CD14-positive monocyte (primary cell): ENCODE measurements around the gene PIK3R6. TPM values are rescaled to one million over a fixed set of nuclear protein-coding genes. Genes with fewer than 3 reads are reported as not detected.

Source experiments
- DNase-seq, 3 donors: peaks; one replicate each; pipeline ENCODE4 v3.0.0-alpha.2; 2011 to 2022
- H2AFZ ChIP-seq: 2 replicates; pipeline ENCODE4 v1.6.0; 2012; ENCODE audit warnings: mild to moderate bottlenecking, low read depth, low read length, inconsistent platforms; ENCODE audit not compliant: insufficient read depth, poor library complexity, severe bottlenecking
- H3K27ac ChIP-seq, 2 donors: 1 replicate in 1 of 2; 2 replicates in 1 of 2; pipeline ENCODE4 v1.5.1; 2012 to 2013; ENCODE audit warnings: low read length in 2 of 2, control low read depth in 1 of 2, inconsistent platforms in 1 of 2, low read depth in 1 of 2, mild to moderate bottlenecking in 1 of 2
- H3K27me3 ChIP-seq, 2 donors: one replicate each; pipeline versions ENCODE4 v1.6.0 to v1.6.1; 2011 to 2013; ENCODE audit warnings: low read length in 2 of 2; ENCODE audit not compliant: control insufficient read depth in 2 of 2, insufficient read depth in 2 of 2
- H3K36me3 ChIP-seq, 2 donors: replicated peaks in 1 of 2; 1 replicate in 1 of 2; 2 replicates in 1 of 2; pipeline versions ENCODE4 v1.5.1 to v1.6.1; 2012 to 2013; ENCODE audit warnings: low read length in 2 of 2, control low read depth in 1 of 2, inconsistent platforms in 1 of 2, mild to moderate bottlenecking in 1 of 2; ENCODE audit not compliant: insufficient read depth in 2 of 2, control insufficient read depth in 1 of 2
- H3K4me1 ChIP-seq, 2 donors: 1 replicate in 1 of 2; 2 replicates in 1 of 2; pipeline versions ENCODE4 v1.5.1 to v1.6.1; 2012 to 2013; ENCODE audit warnings: low read length in 2 of 2, control low read depth in 1 of 2, inconsistent platforms in 1 of 2, mild to moderate bottlenecking in 1 of 2, moderate library complexity in 1 of 2; ENCODE audit not compliant: insufficient read depth in 2 of 2, control insufficient read depth in 1 of 2
- H3K4me2 ChIP-seq: replicated peaks from 2 replicates; pipeline ENCODE3; 2012; ENCODE audit warnings: low read length, moderate library complexity, mild to moderate bottlenecking; ENCODE audit not compliant: poor library complexity, severe bottlenecking; ENCODE audit errors: extremely low read depth
- H3K4me3 ChIP-seq, 3 experiments: fragments of 200-600 bp in 1 of 3; sonication (generic) in 1 of 3; replicated peaks in 1 of 3; 1 replicate in 2 of 3; 2 replicates in 1 of 3; pipeline ENCODE4 v1.5.1; 2011 to 2013; ENCODE audit warnings: low read length in 3 of 3, mild to moderate bottlenecking in 3 of 3, control low read depth in 2 of 3, low read depth in 2 of 3, inconsistent platforms in 1 of 3, moderate library complexity in 1 of 3
- H3K79me2 ChIP-seq: 2 replicates; pipeline ENCODE4 v1.6.0; 2012; ENCODE audit warnings: mild to moderate bottlenecking, control low read depth, inconsistent platforms, low read length, moderate library complexity; ENCODE audit not compliant: insufficient read depth
- H3K9ac ChIP-seq: 2 replicates; pipeline ENCODE4 v1.6.0; 2017; ENCODE audit warnings: low read length, mild to moderate bottlenecking; ENCODE audit not compliant: insufficient read depth, poor library complexity, severe bottlenecking
- H3K9me3 ChIP-seq, 2 donors: replicated peaks in 1 of 2; 1 replicate in 1 of 2; 2 replicates in 1 of 2; pipeline versions ENCODE4 v1.5.1 to v1.6.1; 2012 to 2013; ENCODE audit warnings: low read length in 2 of 2, control low read depth in 1 of 2; ENCODE audit not compliant: control insufficient read depth in 1 of 2, insufficient read depth in 1 of 2
- H4K20me1 ChIP-seq: 2 replicates; pipeline ENCODE4 v1.6.0; 2012; ENCODE audit warnings: mild to moderate bottlenecking, low read length, control low read depth, moderate library complexity; ENCODE audit not compliant: insufficient read depth
- H3K27ac Mint-ChIP-seq, 7 donors: one replicate each; pipeline ENCODE4 v1.8.0; 2020; ENCODE audit warnings: mild to moderate bottlenecking in 7 of 7, mixed read lengths in 7 of 7, moderate library complexity in 6 of 7, inconsistent platforms in 2 of 7
- H3K27me3 Mint-ChIP-seq, 3 donors: one replicate each; pipeline ENCODE4 v1.8.0; 2021 to 2022; ENCODE audit warnings: low read depth in 3 of 3, mild to moderate bottlenecking in 3 of 3, mixed read lengths in 3 of 3, moderate library complexity in 3 of 3, inconsistent platforms in 1 of 3
- H3K36me3 Mint-ChIP-seq, 2 donors: one replicate each; pipeline ENCODE4 v1.8.0; 2020; ENCODE audit warnings: mixed read lengths in 2 of 2, inconsistent platforms in 1 of 2, mild to moderate bottlenecking in 1 of 2
- H3K4me1 Mint-ChIP-seq: one replicate; pipeline ENCODE4 v1.8.0; 2020; ENCODE audit warnings: mild to moderate bottlenecking, mixed read lengths
- H3K4me3 Mint-ChIP-seq, 2 donors: one replicate each; pipeline ENCODE4 v1.8.0; 2020; ENCODE audit warnings: mild to moderate bottlenecking in 2 of 2, mixed read lengths in 2 of 2, moderate library complexity in 1 of 2
- H3K9me3 Mint-ChIP-seq, 7 donors: one replicate each; pipeline ENCODE4 v1.8.0; 2020 to 2022; ENCODE audit warnings: mixed read lengths in 7 of 7, mild to moderate bottlenecking in 6 of 7, moderate library complexity in 6 of 7, inconsistent platforms in 2 of 7
- WGBS: methylation state at CpG from one replicate; pipeline ENCODE4 v1.1.5; 2013; ENCODE audit warnings: missing lambda C conversion rate; ENCODE audit not compliant: insufficient coverage; 5-methylcytosine and 5-hydroxymethylcytosine counted together
- intact Hi-C, 2 donors: fragments of 100-400 bp; cut with micrococcal nuclease; formaldehyde crosslinking; loops; one replicate each; pipeline versions ENCODE4 v1.15.0 to v1.15.1; 2023
- polyA plus RNA-seq, 3 donors: library from polyadenylated mRNA; depleted of rRNA in 1 of 3; unstranded in 2 of 3; stranded (reverse) in 1 of 3; fragments of 300-500 nt in 2 of 3; fragments of >200 nt in 1 of 3; fragmentation: Illumina TruSeq in 2 of 3; gene quantifications; 1 replicate in 2 of 3; 2 replicates in 1 of 3; pipeline ENCODE4 v1.2.3, GENCODE V29; 2012 to 2021
- TF ChIP-seq, protein P1 (sequence below): fragments of 200-600 bp; IDR thresholded peaks from one replicate; pipeline ENCODE4 v1.8.0; 2022; ENCODE audit warnings: antibody characterized with exemption, mild to moderate bottlenecking

The PIK3R6 gene
- polyA plus RNA-seq, 3 donors = 3.6 to 23.3 (median 5.8) TPM

DNA sequence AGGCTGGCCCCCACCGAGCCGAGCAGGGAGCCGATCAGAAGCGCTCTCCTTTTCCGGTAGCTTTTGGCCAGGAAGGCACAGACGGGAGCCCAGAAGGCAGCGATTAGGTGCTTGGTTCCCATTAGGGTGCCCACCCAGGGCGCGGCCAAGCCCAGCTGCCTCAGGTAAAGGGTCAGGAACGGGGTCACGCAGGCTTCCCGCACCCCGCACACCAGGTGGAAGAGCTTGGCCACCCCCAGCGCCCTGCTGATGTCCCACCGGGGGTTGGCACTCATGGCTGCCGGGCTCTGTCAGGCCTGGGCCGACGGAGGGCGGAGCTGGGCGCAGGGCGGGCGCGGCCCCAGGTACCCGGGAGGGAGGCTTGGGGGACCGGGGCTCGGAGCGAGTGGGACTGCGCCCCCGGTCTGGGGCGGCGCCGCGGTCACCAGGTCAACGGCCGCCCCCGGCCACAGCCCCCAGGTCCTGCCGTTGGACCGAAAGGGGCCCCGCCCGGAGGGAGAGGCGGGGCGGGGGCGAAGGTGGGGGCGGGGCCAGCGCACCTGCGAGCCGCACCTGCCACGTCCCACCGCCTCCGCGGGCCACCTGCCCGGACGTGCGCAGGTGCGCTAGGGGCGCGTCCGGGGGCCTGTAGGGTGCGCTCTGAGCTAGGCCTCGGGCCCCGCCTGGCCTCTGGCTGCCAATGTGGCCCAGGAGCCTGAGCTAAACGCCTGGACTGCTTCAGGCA lies 68.5 kb downstream of the PIK3R6 start, which contains the start of gene MFSD6L:
Gene MFSD6L, minus strand, starts transcription at position 520 of the 724 bp plus-strand sequence. Its CDS starts 245 bp downstream, at position 275.
- H3K27me3 ChIP-seq = no peaks in the 10 kb centered on the region
- DNase-seq = no peak
- TF ChIP-seq, protein P1, sequence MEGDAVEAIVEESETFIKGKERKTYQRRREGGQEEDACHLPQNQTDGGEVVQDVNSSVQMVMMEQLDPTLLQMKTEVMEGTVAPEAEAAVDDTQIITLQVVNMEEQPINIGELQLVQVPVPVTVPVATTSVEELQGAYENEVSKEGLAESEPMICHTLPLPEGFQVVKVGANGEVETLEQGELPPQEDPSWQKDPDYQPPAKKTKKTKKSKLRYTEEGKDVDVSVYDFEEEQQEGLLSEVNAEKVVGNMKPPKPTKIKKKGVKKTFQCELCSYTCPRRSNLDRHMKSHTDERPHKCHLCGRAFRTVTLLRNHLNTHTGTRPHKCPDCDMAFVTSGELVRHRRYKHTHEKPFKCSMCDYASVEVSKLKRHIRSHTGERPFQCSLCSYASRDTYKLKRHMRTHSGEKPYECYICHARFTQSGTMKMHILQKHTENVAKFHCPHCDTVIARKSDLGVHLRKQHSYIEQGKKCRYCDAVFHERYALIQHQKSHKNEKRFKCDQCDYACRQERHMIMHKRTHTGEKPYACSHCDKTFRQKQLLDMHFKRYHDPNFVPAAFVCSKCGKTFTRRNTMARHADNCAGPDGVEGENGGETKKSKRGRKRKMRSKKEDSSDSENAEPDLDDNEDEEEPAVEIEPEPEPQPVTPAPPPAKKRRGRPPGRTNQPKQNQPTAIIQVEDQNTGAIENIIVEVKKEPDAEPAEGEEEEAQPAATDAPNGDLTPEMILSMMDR = no peak
- H3K4me3 Mint-ChIP-seq = no peak within 1 kb of the TSS
- H3K36me3 ChIP-seq = peaks cover 36 to 56% of the 10 kb centered on the region in 2 donors
- peaks cover 0 to 3% of the 10 kb centered on the region in 2 donors for H3K9me3 ChIP-seq
- peaks cover 55 to 73% of the 10 kb centered on the region in 2 donors for H3K36me3 Mint-ChIP-seq
- H3K4me3 ChIP-seq = no peak within 1 kb of the TSS
- H3K4me1 Mint-ChIP-seq = peaks cover 16% of the 10 kb centered on the region
- H3K27ac Mint-ChIP-seq = no peak within 1 kb of the TSS
- WGBS = 58% methylated on average over 61 of the region's 62 CpGs
- H3K4me1 ChIP-seq = peaks cover 15 to 18% of the 10 kb centered on the region in 2 donors
- H3K9ac ChIP-seq = no peak within 1 kb of the TSS
- no peak within 1 kb of the TSS for H3K4me2 ChIP-seq
- H3K9me3 Mint-ChIP-seq = peaks cover 0 to 6% (median 2%) of the 10 kb centered on the region in 7 donors
- no peak within 1 kb of the TSS for H2AFZ ChIP-seq
- H3K27ac ChIP-seq = no peak within 1 kb of the TSS
- intact Hi-C loops = no loop called here
- no peaks in the 10 kb centered on the region for H4K20me1 ChIP-seq
- peaks cover 0 to 1% (median 0%) of the 10 kb centered on the region in 3 donors for H3K27me3 Mint-ChIP-seq
- H3K79me2 ChIP-seq = no peaks in the 10 kb centered on the region

GRCh38 chr17:8798176-8798845 lies 69.2 kb downstream of the PIK3R6 start:
- TF ChIP-seq, protein P1 = no peak
- WGBS = 95% methylated on average over 22 of the region's 23 CpGs
- Histone ChIP-seq H3K36me3 (peaks cover 29 to 49% of the 10 kb centered on the region in 2 donors), H3K4me2 (no peak overlapping the region), H3K27ac (no peak overlapping the region), H3K4me3 (no peak overlapping the region), H3K9me3 (peaks cover 0 to 3% of the 10 kb centered on the region in 2 donors), H3K9ac (no peak overlapping the region), H4K20me1 (no peaks in the 10 kb centered on the region), H2AFZ (no peak overlapping the region), H3K27me3 (no peaks in the 10 kb centered on the region), H3K4me1 (peaks cover 22 to 25% of the 10 kb centered on the region in 2 donors), H3K79me2 (no peaks in the 10 kb centered on the region)
- Mint-ChIP-seq H3K36me3 (peaks cover 48 to 66% of the 10 kb centered on the region in 2 donors), H3K4me1 (peaks cover 23% of the 10 kb centered on the region), H3K4me3 (no peak overlapping the region), H3K27ac (no peak overlapping the region), H3K27me3 (peaks cover 0 to 1% (median 0%) of the 10 kb centered on the region in 3 donors), H3K9me3 (peaks cover 0 to 6% (median 2%) of the 10 kb centered on the region in 7 donors)
- DNase-seq = no peak
- intact Hi-C loops = no loop called here
